ENCODE measurements around the gene LMNB1.
"Not testable (repeated sequence)": the region's sequence is repeated elsewhere in the genome, so short reads cannot be mapped to it uniquely, and the experiment has no call there.

Gene LMNB1

DNA sequence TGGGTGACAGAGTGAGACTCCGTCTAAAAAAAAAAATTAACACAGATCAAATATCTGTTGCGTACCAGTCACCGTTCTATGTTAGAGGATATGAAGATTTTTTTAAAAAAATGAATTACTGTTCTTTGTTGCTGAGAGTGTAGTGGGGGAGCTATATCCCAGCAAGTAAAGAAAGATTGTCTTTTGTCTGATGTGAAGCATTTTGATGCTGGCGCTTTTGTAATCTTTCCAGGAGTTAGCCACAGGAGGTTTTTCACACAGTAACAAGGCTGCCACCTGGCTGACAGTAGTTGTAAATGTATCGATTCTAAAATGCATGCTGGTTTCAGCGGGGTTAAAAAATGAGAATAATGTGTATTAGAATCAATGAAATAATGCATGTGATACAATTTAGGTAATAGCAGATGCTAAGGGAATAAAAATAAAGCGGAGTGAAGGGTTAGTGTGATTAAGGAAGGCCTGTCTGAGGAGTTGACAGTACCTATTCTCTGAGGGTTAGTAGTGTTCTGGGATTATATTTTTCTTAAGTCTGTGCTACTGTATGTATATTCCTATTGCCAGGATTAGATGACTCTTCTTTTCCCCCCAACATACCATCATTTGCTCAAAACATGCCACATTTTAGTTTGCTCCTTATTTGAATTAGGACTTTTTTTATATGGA is 3.4 kb downstream of the LMNB1 start:
- peak; percentile 3 for DNase-seq

DNA sequence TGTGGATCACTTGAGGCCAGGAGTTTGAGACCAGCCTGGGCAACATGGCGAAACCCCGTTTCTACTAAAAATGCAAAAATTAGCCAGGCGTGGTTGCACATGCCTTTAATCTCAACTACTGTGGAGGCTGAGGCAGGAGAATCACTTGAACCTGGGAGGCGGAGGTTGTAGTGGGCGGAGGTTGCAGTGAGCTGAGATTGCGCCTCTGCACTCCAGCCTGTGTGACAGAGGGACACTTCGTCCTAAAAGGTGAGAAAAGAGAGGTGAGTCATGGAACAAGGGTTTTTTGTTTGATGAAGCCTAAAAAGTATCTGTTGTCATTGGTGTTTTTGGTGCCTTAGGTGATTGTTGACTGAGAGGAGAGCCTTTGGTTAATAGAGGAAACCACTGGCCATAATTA is 11.5 kb downstream of the LMNB1 start:
- DNase-seq: not testable (repeated sequence)

DNA sequence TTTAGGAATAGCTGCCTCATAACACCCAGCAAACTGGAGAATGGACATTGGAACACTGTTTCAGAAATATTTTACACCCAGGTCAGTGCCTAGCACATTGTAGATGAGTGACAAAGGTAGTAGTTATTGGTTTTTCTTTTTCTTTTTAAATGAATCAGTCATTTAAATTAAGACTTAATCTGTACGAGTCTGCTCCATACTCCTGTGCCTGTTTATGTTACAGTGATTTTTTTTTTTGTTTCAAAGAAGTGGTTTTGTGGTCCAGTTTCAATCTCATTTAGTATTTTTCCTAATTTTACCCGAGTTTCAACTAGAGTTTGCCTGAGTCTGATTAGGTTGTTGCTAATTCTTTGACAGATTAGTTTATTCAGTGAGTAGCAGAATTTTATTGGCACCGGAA is 16.2 kb downstream of the LMNB1 start:
- no peak for DNase-seq

DNA sequence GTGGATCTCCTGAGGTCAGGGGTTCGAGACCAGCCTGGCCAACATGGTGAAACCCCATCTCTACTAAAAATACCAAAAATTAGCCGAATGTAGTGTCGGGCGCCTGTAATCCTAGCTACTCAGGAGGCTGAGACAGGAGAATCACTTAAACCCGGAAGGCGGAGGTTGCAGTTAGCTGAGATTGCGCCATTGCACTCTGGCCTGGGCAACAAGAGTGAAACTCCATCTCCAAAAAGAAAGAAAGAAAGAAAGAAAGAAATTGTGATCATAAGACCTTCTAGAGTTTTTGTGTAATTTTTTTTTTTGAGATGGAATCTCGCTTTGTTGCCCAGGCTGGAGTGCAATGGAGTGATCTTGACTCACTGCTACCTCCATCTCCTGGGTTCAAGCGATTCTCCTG is 16.7 kb downstream of the LMNB1 start:
- not testable (repeated sequence) for DNase-seq

DNA sequence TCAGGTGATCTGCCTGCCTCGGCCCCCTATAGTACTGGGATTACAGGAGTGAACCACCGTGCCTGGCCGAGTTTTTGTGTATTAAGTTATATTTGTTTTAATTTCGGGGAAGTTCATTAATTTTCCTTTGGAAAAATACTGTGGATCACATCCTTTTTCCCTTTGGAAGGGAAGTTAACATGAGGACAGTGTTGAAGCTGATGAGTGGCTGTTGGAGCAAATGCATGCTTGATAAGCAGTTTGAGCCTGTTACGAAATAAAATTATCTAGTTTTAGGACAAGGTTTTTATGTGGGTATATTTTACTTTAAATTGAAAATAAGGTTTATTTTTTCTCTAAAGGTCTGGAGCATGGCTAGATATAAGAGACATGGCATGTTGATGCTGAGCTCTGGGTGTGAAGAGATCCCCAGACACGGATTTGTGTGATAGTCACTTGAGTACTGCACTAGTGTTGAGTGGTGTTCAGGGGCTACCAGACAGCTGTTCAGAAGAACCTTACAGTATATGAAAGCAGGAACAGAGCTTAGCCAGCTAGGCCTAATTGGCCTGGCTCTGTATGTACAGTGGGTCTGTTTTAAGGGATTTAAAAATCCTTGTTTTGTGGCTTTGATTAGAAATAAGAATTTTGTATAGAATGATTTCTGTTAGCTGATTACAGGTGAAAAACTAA is 17.4 kb downstream of the LMNB1 start:
- no peak for DNase-seq

DNA sequence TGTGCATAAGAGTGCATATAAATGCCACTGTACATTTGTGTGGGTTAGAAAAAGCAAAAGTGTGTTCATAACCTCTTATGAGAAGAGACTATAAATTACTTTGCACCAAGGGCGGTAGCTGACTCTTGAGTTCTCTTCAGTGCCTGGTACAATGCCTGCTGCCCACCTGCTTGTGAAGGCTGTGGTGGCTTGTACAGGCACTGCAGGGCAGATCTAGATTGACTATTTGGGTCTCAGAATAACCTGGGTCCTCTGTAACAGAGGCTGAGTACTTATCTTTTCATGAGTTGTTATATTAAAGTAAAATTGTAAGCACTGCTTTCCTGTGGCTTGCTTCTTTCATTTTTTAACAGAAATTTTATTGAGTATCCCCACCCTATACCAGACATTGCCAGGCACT is 22.8 kb downstream of the LMNB1 start:
- DNase-seq: no peak

DNA sequence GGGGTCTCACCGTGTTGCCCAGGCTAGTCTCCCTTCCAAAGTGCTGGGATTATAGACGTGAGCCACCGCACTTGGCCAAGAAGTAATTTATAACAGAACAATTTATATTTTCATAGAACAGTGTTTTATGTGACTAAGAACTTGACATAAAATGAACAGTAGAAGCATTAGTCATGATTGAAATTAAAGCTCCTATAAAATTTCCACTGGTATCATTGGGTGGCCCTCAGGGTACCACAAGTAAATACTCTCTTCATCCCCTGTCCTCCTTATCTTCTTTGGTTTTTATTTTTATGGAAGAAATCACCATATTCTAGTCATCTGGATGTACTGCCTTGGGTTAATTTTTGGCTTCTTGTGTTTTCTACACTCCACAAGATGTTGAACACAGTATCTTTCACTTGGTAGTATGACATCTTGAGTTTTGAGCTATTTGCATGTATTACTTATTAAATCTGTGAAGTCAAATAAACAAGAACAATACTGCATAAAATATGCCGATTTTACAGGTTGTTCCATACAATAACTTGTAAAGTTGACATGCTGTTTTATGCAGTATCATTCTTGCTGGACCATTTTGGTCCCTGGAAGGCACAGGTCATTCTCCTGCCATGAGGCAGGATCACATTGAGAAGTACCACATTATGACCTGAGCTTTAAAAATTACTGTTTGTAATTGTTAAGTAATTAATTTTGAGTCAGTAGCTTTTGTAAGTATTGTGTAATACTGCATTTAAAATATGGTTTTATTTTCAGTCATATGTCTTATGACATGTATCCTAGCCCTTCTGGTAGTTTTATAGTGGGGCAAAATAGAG is 24.4 kb downstream of the LMNB1 start:
- DNase-seq: no peak

DNA sequence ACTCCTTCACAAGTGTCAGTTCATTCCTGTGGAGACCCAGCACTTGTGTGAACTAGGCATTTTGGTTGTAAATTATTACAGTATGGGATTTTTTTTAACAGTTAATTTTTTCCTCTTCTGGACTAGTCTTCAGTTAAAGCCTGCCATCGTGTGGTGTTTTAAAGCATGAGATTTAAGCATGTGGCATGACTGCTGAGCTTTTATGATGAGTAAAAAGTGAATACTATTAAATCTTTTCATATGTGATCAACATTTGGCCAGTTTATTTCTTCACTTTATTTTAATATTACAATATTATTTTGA is 25.0 kb downstream of the LMNB1 start:
- no peak for DNase-seq

DNA sequence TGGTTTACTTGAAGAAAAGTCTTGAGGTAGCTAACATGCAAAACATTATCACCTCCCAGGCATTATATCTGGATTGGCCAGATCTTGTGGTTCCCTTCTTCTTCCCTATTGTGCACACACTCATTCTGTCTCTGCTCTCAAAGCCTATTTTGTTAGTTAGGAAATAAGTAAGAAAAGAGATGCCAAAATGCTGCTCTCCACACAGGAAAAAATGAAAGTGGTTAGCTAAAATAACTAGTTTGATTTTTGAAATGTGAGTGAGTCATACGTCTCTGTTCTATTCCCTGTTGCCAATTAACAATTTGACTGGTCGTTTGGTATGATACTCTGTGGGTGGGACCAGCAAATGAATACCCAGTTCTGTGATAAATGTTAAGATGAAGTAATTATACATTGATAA is 28.1 kb downstream of the LMNB1 start:
- no peak for DNase-seq

DNA sequence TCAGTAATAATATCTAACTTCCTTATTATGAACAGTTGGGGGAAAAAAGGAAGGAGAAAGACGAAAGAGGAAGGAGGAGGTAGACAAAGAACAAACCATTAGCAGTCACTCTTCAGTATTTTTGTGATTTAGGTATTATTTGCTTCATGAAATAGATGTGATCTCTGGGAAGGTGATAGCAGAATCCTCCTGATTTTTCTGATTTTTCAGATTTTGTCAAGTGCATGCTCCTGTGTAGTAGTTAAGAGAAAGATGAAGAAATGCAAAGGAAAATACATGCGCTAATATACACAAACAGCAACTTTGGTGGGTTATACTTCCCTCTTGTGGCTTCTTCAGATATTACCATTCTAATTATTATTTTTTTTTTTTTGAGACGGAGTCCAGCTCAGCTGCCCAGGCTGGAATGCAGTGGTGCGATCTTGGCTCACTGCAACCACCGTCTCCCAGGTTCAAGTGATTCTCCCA is 31.6 kb downstream of the LMNB1 start:
- no peak for DNase-seq

DNA sequence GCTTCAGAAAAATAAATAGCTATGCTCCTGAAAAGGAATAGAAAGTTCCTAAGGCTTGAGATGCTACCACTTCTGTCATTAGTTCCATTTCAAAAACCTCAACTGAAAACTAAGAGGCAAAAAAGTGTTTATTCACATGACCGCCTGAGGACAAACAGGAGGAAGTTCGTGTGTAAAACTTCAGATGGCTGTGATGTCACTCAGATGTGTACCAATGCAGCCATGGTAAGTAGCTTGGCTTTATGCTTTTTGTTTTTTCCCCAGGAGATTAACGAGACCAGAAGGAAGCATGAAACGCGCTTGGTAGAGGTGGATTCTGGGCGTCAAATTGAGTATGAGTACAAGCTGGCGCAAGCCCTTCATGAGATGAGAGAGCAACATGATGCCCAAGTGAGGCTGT is 33.0 kb downstream of the LMNB1 start:
- no peak for DNase-seq

DNA sequence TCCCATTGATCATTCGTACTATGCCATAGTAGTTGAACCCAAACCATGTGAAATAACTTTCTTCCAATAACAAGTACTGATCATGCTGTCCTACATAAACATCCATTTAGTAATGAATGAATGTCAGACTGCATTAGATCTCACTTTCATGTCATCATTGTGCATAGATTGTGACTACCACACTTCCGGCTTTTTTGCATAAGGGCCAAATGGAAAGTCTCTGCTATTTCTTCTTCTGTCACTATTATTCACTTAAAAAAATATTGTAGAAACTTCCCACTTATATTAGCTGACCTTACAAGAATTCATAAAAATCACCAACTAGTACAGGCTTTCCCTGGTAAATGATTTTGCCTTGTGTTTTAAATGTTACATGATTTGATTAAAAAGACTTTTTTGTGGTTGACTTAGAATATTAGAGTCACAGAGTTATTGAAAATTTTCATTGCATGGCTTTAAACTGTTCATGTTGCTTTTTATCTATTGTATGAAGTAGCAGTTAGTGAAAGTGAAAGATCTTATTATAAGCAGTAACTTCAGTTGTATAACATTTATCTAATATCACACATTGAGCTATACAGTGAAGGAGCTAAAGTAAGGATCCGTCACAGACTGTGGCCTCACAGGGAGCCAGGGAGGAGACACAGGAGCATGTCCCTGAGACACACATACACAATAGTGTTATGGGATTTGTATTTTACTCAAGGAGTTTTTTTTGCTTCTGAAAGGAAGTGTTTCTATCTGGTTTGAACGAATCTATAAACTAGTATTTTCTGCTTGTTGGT is 33.9 kb downstream of the LMNB1 start:
- no peak for DNase-seq

DNA sequence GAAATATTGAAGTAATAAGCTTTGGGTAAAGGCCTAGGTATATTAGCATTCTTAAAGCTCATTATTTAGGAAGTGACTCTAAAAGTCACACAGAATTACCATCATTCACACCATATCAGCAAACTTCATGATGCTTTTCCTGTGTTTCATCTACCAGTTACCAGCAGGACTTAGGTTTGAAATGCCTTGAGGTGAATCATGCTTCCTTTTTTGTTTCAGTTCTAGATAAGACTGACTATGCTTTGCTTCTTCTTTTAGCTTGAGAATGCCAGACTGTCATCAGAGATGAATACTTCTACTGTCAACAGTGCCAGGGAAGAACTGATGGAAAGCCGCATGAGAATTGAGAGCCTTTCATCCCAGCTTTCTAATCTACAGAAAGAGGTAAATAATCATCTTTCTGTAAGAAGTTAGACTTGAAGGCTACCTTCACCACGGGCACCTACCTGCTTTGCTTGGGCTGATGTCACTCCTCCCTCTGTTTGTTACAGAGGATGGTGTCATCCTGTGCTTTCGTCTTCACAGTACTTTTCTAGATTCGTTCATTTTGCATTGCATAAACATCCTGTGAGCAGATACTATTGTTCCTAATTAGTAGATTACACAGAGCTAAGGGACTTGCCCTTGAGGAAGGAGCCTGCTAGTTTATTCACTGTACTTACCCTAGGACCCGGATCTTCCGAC is 34.7 kb downstream of the LMNB1 start:
- no peak for DNase-seq

DNA sequence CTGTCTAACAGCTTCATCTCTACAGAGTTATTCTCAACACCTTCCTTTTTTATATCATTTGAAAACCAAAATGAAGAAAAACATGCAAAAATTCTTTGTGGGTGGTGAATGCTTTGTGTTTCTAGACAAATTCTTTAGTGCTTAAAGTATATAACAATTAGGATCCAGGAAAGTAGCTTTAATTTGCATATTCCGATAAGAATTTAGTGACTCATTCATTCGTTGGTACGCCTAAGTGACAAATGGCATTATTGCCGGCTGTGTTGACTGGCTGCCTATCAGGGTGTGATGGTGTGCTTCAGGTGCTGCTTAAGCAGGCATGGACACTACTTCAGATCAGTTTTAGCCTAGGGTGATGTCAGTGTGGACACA is 35.2 kb downstream of the LMNB1 start:
- DNase-seq: no peak

DNA sequence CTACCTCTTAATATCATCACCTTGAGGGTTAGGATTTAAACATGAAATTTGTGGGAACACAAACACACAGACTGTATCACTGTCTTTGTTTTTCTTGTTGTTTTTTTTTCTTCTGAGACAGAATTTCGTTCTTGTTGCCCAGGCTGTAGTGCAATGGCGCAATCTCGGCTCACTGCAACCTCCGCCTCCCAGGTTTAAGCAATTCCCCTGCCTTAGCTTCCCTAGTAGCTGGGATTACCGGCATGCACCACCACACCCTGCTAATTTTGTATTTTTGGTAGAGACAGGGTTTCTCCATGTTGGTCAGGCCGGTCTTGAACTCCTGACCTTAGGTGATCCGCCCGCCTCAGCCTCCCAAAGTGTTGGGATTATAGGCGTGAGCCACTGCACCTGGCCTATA is 36.9 kb downstream of the LMNB1 start:
- not testable (repeated sequence) for DNase-seq

DNA sequence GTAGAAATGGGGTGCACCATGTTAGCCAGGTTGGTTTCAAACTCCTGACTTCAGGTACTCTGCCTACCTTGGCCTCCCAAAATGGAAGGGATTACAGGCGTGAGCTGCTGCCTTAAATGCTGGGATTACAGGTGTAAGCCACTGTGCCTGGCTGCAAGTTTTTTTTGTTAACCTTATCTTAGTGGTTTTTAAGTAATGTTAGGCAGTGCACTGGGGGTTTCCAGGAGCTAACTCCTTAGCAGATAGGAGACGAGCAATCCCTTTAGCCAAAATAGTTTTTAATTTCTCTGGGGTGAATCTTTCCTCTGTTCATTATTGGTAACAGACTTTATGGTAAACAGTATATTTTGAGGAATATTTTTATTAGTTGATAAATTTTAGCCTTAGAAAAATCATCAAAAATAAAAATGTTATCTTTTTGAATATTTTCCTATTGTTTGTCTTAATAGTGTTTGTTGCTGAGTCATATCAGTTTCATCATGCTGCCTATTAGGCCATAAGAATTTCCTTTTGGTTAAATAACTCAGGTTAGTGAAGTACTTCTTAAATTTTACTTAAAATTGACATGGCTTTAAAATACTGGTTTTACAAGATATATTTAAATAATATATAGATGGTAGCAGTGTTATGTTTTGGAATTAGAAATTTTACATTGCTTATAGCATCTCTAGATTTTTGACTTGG is 37.9 kb downstream of the LMNB1 start:
- no peak for DNase-seq

DNA sequence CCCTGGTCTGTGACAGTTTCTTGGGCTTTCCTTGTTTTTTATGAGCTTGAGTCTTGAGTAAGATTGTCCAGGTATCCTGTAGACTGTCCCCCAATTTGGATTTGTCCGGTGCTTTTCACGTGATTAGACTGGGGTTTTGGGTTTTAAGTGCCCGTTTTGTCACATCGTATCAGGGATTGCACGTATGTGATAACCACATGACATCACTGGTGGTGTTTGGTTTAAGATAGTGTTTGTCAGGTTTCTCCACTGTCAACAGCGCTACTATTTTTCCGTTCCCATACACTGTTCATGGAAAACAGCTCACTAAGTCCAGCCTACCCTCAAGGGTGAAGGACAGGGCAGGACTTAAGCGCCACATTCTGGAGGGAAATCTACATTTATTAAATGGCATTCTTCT is 39.7 kb downstream of the LMNB1 start:
- DNase-seq: no peak

DNA sequence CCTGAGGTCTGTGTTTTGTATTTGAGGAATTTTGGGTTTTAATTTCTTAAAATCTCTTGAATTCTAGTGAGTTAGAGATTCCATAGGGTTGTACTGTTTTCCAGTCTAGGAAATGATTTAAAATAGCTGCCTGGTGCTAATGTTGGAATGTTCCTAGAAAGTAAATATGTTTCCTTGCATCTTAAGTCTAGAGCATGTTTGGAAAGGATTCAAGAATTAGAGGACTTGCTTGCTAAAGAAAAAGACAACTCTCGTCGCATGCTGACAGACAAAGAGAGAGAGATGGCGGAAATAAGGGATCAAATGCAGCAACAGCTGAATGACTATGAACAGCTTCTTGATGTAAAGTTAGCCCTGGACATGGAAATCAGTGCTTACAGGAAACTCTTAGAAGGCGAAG is 41.8 kb downstream of the LMNB1 start:
- DNase-seq: no peak

DNA sequence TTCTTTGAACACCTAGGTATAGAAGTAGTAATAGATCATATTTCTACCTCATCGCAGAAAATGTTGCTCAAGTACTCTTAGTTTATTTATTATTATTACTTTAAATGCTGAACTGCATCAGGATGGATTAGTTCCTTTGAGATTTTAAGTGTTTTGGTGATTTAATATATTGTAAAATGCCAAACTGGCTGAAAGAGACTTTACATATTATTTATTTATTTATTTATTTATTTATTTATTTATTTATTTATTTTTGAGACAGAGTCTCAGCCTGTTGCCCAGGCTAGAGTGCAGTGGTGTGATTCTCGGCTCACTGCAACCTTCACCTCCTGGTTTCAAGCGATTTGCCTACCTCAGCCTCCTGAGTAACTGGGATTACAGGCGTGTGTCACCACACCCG is 42.3 kb downstream of the LMNB1 start:
- DNase-seq: no peak

DNA sequence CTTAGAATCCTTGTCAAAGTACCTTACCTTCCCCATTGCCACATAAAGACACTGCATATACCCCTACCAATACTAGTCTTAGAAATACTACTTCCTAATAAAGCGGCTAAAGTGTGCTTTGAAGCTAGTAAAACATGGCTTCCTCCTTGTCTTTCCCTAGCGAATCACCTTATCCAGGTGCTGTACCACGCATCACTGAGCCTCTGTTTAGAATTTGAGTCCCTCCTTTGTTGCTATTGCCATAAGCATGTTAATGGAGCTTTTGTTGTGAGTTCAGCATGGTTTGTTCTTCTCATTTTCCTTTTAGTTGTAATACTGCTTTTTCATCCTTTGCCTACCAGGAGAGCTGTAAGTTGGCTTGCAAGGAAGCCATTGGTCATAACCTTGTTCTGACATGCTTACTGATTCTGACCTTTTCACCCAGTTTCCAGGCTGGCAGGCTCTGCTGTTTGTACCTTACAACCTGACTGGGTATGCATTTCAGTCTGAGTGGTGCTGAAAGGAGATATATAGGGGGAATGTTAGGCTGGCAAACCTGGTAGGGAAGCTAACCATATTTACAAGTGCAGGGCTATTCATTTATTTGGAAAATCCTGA is 49.8 kb downstream of the LMNB1 start:
- no peak for DNase-seq

DNA sequence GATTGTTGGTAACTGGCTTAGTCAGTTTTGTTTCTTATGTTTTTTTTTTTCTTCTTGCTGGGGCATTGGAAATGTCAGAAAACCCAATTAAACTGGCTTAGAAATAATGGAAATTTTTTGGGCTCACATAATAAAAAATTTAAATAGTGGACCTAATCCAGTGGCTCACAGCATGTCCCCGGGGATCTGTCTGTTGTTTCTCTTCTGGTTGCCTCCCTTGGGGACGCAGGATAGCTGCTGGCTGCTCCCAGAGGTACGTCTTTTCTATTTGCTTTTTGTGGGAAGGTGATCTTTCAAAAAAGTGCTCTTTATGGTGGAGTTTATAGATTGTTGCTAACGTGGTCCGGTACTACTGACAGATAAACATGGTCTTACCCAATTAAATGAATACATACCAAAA is 52.2 kb downstream of the LMNB1 start:
- no peak for DNase-seq

DNA sequence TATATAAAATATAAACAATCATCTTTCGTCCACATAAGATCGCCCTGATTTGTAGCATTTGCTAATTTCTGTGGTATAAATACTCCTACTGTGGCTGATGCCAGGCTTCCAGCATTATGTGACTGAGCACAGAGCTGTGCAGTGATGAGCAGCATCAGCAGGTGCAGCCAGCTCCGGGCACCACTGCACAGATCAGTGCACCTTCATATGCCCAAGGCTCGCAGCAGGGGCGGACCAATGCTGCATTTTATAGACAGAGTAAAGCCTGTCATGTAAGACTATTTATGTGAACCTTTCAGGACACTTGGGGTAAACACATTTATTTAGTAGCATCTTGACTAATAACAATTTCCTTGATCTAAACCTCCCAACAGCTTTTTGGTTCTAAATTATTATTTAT is 53.1 kb downstream of the LMNB1 start:
- no peak for DNase-seq
